ENCODE results near the gene CRABP2.
A peak's percentile ranks its signal among the peaks of the same experiment; 100 is the strongest.

Gene CRABP2

DNA sequence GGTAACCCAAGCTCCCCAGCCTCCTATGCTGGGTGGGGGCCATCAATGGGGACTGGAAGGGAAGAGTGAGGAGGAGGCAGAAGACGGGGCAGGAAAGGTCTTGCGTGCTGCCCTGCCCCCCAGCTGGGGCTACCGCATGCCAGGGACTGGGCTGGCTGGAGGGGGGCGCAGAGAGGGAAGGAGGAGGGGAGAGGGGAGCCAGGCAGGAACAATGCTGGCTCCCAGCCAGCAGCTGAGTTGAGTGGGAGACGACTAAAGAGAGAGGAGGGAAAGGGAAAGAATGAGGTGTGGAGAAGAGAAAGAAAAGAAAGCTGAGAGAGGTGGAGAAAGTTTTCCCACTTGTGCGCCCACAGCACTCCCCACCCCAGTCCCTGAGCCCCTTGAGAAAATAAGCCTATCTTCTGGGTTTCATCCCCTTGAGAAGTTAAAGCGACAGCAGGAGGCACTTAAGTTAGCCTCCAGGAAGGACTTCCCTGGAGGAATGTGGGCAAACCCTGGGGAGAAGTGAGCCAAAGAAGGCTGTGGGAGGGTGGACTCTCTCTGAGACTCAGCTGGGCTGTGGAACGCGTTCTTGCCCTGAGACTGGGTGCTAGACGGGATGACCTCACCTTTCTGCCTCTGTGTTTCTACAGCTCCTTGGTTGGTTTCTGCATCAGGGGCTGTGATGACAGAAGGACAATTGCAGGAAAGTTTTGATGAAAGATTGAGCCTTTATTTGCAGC lies 15.3 kb downstream of the CRABP2 start:
- DNase-seq, result no peak

DNA sequence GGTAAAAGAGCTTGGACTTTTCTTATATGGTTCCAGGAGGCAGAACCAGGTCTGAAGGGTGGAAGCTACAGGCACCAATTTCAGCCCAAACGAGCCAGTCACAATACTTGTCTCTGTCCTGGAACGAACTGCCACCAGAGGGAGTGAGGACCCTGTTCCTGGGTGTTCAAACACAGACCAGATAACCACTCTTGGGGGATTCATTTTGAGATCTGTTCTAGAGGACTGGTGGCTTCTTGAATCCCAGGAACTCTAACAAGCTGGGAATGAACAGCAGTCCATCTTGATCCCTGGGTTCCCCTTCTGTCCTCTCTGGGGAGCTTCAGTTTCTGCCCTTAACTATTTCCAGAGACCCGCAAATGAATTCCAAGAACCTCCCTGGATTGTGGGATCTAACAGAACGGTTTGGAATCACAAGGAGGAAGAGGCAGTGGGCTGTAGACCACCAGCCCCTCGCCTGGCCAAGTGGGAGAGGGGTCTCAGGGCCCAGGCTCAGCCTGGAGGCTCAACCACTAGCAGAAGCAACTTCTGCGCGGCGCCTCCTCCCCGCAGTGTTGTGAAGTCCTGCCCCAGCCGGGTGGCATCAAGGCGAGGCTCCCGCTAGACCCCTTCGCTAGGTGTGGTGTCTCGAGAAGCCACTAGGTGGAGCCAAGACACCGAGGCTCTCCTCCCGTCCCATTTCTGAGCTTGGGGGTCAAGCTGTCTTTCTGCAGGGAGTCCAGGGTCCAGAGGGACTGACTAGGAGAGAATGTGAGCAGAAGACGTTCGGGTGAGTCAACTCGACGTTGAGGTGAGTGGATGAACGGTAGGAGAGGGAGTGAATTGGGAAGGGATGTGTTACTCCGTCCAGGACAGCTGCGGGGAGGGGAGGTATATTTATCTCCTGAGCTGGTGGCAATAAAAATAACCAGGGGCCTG lies 16.1 kb downstream of the CRABP2 start:
- peak; percentile 42 to 55 for DNase-seq

DNA sequence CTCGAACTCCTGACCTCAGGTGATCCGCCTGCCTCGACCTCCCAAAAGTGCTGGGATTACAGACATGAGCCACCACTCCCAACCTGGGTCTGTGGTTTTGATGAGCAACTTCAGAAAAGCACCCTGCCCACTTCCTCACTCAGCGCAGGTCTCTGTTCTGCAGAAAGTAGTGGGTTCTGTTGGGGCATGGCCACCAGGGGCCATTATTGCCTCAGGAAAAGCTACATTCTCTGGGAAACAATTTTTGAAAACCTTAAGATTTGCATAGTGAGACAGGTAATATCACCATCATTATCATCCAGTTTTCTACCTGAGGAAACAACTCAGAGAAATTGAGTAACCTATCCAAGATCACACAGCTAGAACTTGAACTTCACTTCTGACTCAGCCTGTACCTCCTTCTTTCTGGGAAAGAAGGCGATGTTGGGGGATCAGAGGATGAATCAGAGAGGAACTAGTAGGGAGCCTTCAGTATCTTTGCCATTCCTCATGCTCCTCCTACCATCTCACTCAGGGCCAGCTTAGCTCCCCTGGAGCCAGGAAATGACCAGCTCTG lies 21.1 kb downstream of the CRABP2 start:
- no peak for DNase-seq

DNA sequence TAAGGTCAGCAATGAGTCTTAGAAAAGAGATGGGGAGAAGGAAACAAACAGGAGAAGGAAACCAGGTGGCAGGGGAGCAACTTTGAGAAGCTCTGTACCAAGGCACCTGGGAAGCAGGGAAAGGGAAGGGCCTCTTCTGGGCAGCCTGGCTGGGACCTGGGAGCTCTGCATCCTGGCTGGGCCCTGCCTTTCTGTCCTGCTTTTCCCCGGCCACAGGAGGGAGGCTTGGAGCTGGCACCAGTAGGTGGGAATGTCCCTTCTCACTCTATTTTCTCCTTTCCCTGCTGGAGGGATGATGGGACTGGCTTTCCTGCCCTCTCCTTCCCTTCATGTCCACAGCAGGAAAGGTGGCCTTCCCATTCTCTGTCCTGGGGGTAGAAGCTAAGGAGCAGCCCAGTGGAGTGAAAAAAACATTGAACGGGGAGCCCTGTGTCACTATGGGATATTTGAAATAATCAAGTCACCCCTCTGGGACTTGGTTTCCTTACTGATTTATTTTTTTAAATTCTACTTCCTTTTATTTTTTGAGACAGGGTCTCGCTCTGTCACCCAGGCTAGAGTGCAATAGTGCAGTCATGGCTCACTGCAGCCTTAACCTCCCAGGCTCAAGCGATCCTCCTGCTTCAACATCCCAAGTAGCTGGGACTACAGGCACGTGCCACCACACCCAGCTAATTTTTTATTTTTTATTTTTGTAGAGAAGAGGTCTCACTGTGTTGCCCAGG lies 23.1 kb downstream of the CRABP2 start:
- no peak for DNase-seq

DNA sequence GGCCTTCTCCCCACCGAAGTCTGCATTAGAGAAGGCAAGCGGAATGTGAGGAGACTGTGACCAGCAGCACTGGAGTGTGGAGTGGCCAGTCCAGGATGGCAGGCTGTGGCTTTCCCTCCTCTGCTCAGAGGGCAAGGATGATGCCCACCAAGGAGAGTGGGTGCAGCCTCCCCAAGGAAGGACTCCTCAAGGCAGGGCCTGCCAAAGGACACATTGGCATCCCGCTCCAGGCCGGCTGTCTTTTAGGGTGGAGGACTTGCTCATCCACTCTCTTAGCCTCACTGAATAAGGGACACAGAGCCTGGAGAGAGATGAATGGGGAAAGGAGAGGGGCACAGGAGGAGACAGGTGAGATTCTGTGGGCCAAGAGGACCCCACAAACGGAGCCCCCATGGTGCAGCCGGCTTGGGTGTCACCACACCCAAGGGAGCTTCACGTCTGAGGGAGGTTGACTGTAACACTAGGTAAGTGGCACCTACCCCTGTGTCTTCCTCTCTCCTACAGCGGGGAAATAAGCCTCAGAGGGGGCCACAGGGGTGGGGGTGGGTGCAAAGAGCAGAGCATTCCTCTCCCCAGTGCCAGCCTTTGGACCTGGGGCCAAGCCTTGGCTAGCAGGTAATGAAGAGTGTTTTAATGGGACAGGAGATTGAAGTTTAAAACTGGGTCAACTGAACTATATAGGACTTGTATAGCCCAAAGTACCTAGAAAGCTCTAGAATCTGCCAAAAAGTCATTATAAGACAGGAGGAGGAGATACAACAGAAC lies 24.0 kb downstream of the CRABP2 start:
- DNase-seq, result no peak

DNA sequence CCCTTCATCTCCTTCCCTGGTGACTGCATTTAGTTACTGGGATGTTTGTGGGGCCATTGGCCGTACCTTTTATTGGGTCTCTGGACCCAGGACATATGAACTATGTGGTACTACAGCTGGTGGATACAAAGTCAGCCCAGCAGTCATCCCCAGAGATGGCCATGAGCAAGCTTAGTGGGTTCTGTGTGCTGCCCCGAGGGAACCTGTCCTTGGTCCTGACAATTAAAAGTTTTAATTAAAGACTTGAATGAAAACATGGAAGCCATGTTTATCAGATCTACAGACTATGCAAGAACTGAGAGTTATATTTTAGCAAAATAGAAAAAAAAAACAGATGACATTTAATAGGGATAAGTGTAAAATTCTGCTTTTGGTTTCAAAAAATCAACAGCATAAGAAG lies 25.3 kb downstream of the CRABP2 start:
- DNase-seq, result no peak

DNA sequence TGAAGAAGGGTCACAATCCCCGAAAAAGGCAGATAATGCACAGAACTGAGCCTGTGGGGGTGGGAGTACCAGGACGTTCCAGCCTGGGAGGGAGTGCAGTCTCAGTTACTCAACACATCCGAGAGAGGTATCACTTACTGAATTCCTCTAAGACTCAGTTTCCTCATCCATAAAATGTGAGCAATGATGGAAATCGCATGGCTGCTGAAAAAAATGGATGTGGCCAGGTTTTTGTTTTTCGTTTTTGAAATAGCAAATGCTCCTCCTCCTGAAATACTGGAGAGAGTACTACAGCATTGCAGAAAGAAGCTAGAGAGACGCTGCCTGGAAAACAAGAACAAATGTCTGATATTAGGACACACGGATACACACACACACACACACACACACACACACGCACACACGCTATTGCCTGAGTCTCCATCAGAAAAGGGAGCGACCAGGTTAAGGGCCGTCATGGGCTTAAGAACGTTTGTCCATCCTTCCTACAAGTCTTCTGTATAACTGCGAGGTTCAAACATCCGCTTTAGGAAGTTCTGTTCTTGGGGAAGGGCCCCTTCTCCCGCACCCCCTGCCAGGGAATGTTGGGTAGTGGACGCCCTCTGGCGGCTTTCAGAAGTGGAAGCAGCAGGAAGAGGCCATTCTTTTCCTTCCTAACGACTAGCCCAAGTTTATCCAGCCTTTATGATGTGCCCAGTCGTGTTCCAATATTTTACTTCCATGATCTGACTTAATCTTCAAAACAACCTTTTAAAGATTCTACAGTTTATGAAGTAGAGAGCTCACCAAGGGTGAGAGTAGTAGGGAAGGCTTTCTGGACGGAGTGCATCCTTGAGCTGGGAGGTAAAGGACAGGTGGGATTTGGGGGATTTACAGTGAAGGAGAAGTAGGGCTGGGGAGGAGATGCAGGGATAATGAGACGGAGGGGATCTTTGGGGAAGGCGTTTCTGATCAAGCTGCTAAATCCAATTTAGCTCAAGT lies 27.5 kb downstream of the CRABP2 start:
- peak; percentile 58 to 79 for DNase-seq

DNA sequence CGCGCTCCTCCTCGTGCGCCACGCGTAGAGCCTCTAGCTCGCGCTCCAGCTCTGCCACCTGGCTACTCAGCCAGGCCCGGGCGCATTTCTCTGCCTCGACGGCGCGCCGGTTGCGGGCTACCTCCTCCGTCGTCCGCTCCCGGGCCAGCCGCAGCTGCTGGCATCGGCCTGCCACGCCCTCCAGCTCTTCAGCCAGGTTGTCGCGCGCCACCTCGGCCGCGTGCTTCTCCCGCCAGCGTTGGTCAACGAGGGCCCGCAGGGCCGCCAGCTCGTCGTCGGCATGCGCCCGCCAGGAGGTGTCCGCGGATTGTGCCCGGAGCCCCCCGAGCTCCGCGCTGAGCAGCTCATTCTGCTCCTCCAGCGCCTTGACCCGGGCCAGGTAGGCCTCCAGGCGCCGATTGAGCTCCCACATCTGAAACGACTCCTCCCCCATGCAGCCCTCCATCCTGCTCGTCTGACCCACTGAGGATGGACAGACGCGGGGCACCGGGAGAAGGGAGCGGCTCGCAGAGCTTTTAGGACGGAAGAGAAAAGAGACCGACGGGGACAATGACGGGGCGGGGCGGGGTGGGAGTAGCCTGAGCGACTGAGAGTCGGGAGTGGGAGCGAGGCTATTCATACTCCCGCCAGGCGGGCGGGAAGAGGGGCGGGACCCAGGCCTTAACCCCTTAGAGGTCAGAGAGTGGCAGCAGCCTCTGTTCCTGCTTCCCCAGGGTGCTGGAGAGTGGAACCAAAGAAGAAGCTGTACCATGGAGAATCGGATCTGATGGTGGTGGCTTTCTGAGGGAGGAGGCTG lies 28.4 kb downstream of the CRABP2 start, which contains the start of gene NES:
Gene NES (minus strand): TSS at position 588 of the 796 bp plus-strand sequence. CDS start 143 bp downstream, at position 445.
- DNase-seq, result peak in 1 of 2 donors; percentile 53

DNA sequence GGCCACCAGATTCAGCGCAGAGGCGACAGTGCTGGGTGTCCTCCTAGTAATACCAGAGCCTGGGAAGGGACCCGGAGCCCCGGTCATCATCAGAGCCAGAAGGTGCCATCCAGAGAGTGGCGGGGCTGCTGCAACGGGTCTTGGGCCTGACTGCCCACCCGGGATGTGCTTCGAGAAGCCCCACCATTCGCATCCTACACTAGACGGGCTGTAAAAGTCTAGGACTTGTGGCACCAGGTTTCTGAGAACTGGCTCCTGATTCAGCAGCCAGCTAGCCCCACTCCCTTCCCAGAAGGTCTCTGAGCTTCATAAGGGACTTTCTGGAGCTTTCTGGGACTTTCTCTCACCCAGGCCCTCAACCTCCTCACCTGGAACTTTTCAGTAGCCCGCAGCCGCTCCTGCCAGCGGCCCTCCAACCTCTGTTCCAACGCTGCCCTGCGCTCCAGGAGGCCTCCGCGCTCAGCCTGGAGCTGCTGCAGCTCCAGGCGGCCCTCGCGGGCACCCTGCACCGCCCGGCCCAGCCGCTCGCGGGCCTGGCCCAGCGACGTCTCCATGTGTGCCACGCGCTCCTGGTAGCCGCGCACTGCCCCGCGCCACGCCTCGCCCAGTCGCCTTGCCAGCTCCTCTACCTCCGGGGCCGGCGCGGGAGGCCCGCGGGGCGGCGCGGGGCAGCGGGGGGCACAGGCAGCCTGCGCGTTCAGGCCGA lies 29.1 kb downstream of the CRABP2 start:
- DNase-seq, result no peak

DNA sequence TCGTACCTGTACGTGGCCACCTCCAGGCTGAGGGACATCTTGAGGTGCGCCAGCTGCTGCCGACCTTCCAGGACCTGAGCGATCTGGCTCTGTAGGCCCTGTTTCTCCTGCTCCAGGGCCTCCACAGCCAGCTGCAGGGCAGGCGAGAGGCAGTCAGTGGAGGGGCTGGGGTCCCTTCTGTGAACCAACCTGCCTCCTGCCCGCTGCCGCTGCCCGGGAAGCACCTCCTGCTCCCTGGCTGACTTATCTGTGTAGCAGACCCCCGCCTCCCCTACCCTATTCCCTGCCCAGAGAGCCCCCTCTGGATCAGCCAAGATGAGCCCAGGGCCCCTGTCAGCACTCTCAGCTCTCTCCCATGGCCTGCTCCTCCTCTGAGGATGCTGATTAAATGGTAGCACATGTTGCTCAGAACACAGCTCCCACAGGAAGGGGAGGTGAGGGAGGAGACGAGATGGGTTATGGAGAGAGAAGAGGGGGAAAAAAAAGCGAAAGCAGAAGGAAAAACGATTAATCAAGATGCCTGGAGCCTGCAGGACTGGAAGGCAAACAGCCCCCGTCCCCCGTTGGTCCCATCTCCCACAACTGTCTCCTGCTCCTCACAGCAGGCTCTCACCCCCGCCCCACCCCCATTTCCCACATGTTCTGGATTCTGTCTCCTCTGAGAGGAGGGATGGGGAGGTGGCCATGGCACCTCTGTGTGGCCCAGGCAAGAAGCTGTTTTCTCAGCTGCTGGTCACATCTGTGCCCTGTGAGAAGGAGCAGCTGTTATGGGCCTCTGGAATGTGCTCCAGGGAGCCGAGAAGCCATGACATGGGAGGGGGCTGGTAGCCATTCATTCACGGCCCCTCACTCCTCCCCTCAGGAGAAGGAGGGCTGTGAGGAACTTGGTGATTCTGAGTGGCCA lies 29.9 kb downstream of the CRABP2 start:
- no peak for DNase-seq

DNA sequence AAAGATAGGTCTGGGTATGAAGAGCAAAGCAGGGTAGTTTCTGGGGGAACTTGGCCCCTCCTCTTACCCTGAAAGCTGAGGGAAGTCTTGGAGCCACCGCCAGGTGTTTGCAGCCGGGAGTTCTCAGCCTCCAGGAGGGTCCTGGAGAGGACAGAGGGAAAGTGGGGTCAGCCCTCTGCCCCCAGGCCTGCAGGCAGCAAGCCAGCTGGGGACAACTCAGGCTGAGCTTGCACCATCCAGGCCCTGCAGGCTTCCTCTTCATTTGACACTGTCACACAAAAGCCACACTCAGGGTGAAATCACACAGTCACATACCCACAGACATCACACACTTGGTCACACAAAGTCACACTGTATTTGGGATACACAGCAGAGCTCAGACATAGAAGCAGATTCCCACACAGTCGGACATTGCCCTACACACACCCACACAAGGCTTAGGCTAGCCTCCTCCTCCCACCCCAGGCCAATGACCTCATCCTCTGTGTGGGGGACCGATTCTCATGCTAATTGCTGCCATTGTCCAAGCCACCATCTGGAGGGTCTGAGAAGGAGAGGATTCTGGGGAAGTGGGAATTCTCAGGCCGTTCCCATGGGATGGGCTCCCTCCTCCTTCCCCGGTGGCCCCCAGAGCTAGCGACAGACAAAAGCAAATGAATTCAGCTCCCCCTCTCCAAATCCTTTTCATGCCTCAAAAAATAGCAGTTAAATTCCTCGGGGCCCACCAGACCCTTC lies 31.8 kb downstream of the CRABP2 start:
- DNase-seq, result peak in 1 of 2 donors; percentile 53

DNA sequence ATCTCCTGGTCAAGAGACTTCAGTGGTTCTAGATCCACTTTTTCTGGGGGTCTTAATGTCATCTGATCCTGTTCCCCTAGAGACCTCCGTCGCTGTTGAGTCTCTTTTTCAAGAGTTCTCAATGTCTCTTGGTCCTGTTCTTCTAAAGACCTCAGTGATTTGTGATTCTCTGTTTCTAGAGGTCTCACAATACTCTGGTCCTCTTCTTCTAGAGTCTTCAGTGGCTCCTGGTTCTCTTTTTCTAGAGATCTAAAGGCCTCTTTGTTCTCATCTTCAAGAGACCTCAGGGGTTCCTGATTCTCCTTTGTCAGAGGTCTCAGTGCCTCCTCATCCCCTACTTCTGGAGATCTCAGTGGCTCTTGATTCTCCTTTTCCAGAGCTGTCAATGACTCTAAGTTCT lies 33.6 kb downstream of the CRABP2 start:
- DNase-seq, result no peak

DNA sequence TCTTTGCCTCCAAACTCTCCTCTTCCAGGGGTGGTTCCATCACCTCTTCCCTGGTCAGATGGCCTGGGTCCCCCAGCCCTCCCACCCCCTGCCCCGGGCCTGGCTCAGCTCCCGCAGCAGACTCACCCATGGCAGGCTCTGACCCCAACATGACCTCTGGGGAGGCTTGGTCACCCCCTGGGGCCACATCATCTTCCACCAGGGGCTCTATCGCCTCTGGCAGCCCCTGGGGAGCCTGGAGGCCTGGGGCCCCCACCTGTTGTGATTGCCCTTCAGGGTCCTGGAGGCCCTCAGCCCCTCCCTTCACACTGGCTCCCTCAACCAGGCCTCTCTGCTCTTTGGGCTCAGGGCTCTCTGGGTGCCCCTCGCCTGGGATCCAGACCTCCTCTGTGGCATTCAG lies 34.6 kb downstream of the CRABP2 start:
- DNase-seq, result no peak

DNA sequence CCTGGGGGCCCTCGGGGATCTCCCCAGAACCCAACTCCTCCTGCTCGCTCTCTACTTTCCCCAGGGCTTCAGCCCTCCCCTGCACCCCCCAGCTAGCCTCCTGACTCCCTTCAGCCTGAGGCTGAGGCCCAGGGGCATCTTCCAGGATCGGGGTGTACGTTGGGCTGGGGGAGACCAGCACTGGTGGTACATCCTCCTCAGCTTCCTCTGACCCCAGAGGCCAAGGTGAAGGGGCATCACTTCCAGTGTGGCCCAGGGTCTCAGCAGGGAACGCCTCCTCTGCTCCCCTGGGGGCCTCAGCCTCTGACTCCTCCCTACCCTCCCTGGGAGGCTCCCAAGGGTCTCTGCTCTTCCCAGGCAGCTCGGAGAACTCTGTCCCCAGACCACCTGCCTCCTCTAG lies 35.0 kb downstream of the CRABP2 start:
- DNase-seq, result no peak

DNA sequence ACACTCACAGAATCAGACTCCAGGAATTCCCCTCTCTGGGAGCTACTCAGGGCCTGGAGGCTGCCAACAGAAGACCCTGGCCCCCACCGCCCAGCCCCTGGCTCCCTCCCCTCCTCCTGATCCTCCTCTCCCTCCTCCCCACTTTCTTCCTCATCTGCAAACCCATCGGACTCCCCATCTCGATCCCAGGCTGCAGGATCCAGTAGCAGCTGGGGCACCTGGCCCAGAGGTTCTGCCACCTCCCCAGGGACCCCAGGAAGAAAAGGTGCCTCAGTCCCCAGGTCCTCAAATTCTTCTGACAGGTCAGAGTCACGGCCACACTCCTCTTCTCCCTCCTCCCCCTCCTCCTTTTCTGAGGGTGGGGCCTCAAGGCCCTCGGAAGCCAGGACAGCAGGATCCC lies 35.6 kb downstream of the CRABP2 start:
- DNase-seq, result no peak

DNA sequence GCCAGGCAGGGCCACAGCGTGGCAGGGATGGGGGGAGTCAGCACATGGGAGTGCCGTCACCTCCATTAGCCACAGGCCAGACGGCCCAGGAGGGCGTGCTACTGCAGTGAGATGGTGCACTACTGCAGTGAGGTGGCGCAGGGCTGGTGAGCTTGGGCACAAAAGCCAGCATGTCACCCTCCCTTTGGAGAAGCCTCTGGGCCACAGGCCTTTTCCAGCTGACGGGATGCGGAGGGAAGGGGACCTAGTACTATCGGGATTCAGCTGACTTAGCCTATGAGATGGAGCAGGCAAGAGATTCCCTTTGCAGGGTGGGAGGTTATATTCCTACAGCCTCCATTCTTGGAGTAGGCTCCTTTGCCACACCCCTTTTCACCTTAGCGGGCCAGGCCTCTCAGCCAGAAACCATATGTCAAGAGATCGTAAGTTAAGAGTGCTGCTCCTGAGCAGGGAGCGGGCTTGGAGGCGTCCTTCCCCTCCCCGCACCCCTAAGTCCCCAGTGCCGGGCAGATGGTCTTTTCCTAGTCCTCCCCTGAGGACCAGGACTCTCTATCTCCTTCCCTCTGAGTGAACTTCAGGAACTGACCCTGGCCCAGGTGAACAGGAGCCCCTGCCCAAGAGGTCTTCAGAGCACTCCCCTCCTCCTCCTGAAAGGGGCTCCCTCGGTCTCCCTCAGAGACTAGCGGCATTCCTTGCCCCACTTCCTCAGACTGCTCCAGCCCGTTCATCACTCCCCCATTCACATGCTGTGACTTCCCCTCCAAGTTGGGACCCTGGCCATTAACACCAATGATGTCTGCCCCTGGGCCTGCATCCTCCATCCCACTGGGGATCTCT lies 36.4 kb downstream of the CRABP2 start:
- no peak for DNase-seq

Data from hippocampal formation (tissue), 2 donors.